ENCODE results near the gene MYL4. TPM values are rescaled to one million over a fixed set of nuclear protein-coding genes. Genes with fewer than 3 reads are reported as not detected.

Gene MYL4
- total RNA-seq, 4 donors from 2014 or later = 4.8 TPM; not detected in 3

DNA sequence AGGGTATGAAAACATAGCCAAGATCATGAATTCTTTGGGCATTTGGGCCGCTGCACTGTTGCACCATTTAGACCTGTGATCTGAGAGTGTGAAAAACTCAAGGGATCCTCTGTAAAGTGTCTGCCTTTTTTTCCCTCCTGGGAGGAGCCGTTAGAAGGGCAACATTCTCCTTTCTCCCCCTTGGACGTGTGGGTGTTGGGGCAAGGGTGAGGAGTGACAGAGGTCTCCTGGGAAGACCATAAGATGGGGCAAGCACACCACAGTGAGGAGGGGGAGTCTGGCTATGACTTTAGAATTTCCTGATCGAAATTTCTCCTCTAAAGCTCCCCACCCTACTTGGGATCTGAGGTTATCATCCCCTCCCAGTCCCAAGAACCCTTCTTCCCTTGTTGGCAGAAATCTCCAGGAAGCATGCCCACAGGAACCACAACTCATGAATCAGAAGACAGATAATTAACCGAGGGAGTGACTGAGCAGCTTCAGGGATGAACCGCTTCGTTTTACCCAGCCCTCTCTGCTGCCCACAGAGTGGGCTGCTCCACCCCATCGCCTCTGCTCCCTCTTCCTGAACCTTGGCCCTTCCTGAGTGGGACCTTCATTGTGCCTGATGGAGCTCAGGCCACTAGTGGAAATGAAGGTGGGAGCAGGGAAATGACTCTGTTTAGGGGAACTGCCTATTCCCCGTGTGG lies 48.6 kb downstream of the MYL4 start:
- Histone ChIP-seq H3K4me1 (peaks cover 0 to 45% (median 7%) of the 10 kb centered on the region in 3 donors), H3K27ac (peak overlapping the region in 3 of 4 donors; percentile 5 to 57 (median 55)), H3K9me3 (no peaks in the 10 kb centered on the region), H3K36me3 (peaks cover 0 to 5% of the 10 kb centered on the region in 2 donors), H3K4me3 (no peak overlapping the region), H3K27me3 (no peaks in the 10 kb centered on the region)
- ATAC-seq = no peak
- no peak for TF ChIP-seq POLR2AphosphoS5 (IDR thresholded peaks at IDR 0.05)
- no peak for TF ChIP-seq CTCF (IDR thresholded peaks at IDR 0.05)
- TF ChIP-seq EP300 (IDR thresholded peaks at IDR 0.05) = no peak
- no peak for TF ChIP-seq POLR2A (IDR thresholded peaks at IDR 0.05)
- WGBS, 2 donors (ENCODE audit: low coverage in 1 of 2) = 44 to 60% methylated on average over 3 to 9 of the region's 9 CpGs

DNA sequence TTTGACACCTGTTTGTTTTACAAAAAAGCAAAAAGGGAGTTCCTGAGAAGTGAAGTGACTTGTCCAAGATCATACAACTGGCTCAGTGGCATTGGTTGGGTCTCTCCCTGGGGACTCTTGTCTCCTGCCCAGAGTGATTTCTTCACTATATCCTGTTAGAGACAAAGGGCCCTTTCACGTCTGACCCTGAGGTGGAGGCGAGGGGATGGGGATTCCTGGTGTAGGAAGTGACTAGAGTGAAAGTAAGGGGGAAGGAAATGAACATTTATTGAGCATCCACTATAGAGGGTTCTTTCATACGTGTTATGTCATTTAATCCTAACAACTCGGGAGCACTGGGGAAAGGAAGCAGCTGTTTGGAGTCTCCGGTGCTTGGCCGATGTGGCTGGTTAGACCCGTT lies 53.4 kb downstream of the MYL4 start:
- H3K4me1 ChIP-seq = peaks cover 0 to 32% (median 14%) of the 10 kb centered on the region in 3 donors
- ATAC-seq = no peak
- H3K27me3 ChIP-seq = no peaks in the 10 kb centered on the region
- TF ChIP-seq POLR2A (IDR thresholded peaks at IDR 0.05) (no peak), CTCF (IDR thresholded peaks at IDR 0.05) (no peak), POLR2AphosphoS5 (IDR thresholded peaks at IDR 0.05) (no peak), EP300 (IDR thresholded peaks at IDR 0.05) (no peak)
- no peak overlapping the region for H3K4me3 ChIP-seq
- no peaks in the 10 kb centered on the region for H3K9me3 ChIP-seq
- 70 to 77% methylated on average over 2 to 7 of the region's 7 CpGs for WGBS, 2 donors (ENCODE audit: low coverage in 1 of 2)
- H3K27ac ChIP-seq = no peak overlapping the region
- H3K36me3 ChIP-seq = peaks cover 0 to 5% of the 10 kb centered on the region in 2 donors

GRCh38 chr17:47264166-47264565 lies 55.0 kb downstream of the MYL4 start:
- no peak overlapping the region for H3K4me3 ChIP-seq
- no peak for ATAC-seq
- H3K4me1 ChIP-seq = peaks cover 0 to 32% (median 14%) of the 10 kb centered on the region in 3 donors
- H3K9me3 ChIP-seq = no peaks in the 10 kb centered on the region
- no peaks in the 10 kb centered on the region for H3K36me3 ChIP-seq
- H3K27me3 ChIP-seq = no peaks in the 10 kb centered on the region
- H3K27ac ChIP-seq = no peak overlapping the region
- TF ChIP-seq POLR2AphosphoS5 (IDR thresholded peaks at IDR 0.05) = no peak
- no peak for TF ChIP-seq EP300 (IDR thresholded peaks at IDR 0.05)
- TF ChIP-seq POLR2A (IDR thresholded peaks at IDR 0.05) = no peak
- no peak for TF ChIP-seq CTCF (IDR thresholded peaks at IDR 0.05)
- 88 to 100% methylated on average over 1 to 2 of the region's 2 CpGs for WGBS, 2 donors (ENCODE audit: low coverage in 1 of 2)

- TF ChIP-seq EP300 (IDR thresholded peaks at IDR 0.05) (no peak), POLR2AphosphoS5 (IDR thresholded peaks at IDR 0.05) (peak; percentile 28)
- Histone ChIP-seq H3K27ac (peak overlapping the region in 2 of 4 donors; percentile 14 to 19), H3K27me3 (no peaks in the 10 kb centered on the region), H3K36me3 (no peaks in the 10 kb centered on the region), H3K9me3 (no peaks in the 10 kb centered on the region), H3K4me3 (no peak overlapping the region), H3K4me1 (peaks cover 0 to 41% (median 14%) of the 10 kb centered on the region in 3 donors)
- WGBS, 2 donors (ENCODE audit: low coverage in 1 of 2) = 74 to 94% methylated on average over 2 of the region's 2 CpGs
- peak; percentile 72 for ATAC-seq
Measured at GRCh38 chr17:47265983-47266541, 56.9 kb downstream of the MYL4 start.

DNA sequence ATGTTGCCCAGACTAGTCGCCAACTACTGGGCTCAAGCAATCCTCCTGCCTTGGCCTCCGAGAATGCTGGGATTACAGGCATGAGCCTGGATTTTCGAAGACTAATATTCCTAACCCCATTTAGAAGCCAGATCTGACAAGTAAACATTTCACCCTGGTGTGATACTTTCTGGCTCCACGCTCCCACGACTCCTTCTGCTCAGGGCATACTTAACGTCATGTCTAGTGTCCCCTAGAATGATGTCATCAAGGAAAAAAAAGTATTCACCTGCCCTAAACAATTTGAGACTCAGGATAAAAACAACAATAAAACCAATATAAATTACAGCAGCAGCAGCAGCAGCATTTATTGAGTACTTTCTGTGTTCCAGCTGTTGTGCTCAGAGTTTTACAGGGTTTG lies 57.6 kb downstream of the MYL4 start:
- 28 to 92% methylated on average over 3 to 5 of the region's 6 CpGs for WGBS, 2 donors (ENCODE audit: low coverage in 1 of 2)
- H3K4me3 ChIP-seq = no peak overlapping the region
- peak overlapping the region in 2 of 4 donors; percentile 14 to 19 for H3K27ac ChIP-seq
- no peaks in the 10 kb centered on the region for H3K9me3 ChIP-seq
- H3K27me3 ChIP-seq = no peaks in the 10 kb centered on the region
- H3K36me3 ChIP-seq = no peaks in the 10 kb centered on the region
- TF ChIP-seq POLR2A (IDR thresholded peaks at IDR 0.05) (no peak), CTCF (IDR thresholded peaks at IDR 0.05) (no peak)
- H3K4me1 ChIP-seq = peaks cover 0 to 41% (median 14%) of the 10 kb centered on the region in 3 donors
- ATAC-seq = no peak

Measured in gastroesophageal sphincter (tissue), 4 donors.